WTC11 (cell line): ENCODE measurements around the gene DNAJC17. TPM values are rescaled to one million over a fixed set of nuclear protein-coding genes. Genes with fewer than 3 reads are reported as not detected.

Experiments
- ATAC-seq: fragments of 200-7000 bp; cut with Tn5 transposase; 2 replicates; pipeline ENCODE4 v1.10.0; 2021; ENCODE audit warnings: mild to moderate bottlenecking, moderate library complexity
- CTCF ChIA-PET: fragments of 300-600 bp; sonication (Branson Sonifier 250); formaldehyde crosslinking; loops from one replicate; lab custom pipeline; 2021; ENCODE audit warnings: antibody characterized with exemption; lab: Charles Lee
- POLR2A ChIA-PET: fragments of 350-600 bp; sonication (Branson Sonifier 250); formaldehyde crosslinking; loops from one replicate; lab custom pipeline; 2021; ENCODE audit warnings: antibody characterized with exemption; lab: Charles Lee
- DNase-seq: peaks from one replicate; pipeline ENCODE4 v3.0.0; 2021; ENCODE audit warnings: low spot score
- H3K27ac Mint-ChIP-seq: 2 replicates; pipeline ENCODE4 v1.8.0; 2021; ENCODE audit warnings: mixed read lengths
- H3K27me3 Mint-ChIP-seq: 2 replicates; pipeline ENCODE4 v1.8.0; 2021; ENCODE audit warnings: low read depth, mild to moderate bottlenecking, moderate library complexity, mixed read lengths
- H3K36me3 Mint-ChIP-seq: 2 replicates; pipeline ENCODE4 v1.8.0; 2021; ENCODE audit warnings: mixed read lengths
- H3K4me1 Mint-ChIP-seq: 2 replicates; pipeline ENCODE4 v1.8.0; 2022; ENCODE audit warnings: mixed read lengths
- H3K4me3 Mint-ChIP-seq: 2 replicates; pipeline ENCODE4 v1.8.0; 2021; ENCODE audit warnings: mild to moderate bottlenecking, moderate library complexity, mixed read lengths
- H3K9me3 Mint-ChIP-seq: 2 replicates; pipeline ENCODE4 v1.8.0; 2021; ENCODE audit warnings: mixed read lengths
- ARID4B ChIP-seq: sonication (generic); formaldehyde crosslinking; IDR thresholded peaks from 2 replicates; pipeline ENCODE4 v1.8.0; 2023; ENCODE audit warnings: missing genetic modification reagents, mild to moderate bottlenecking, borderline replicate concordance
- ATF2 ChIP-seq: sonication (generic); formaldehyde crosslinking; IDR thresholded peaks from 2 replicates; pipeline ENCODE4 v1.8.1; 2022; ENCODE audit warnings: low read depth, missing genetic modification reagents, borderline replicate concordance
- CBFB ChIP-seq: sonication (generic); formaldehyde crosslinking; IDR thresholded peaks from 2 replicates; pipeline ENCODE4 v1.8.1; 2022; ENCODE audit warnings: mild to moderate bottlenecking, low read depth, missing genetic modification reagents
- CREM ChIP-seq: sonication (generic); formaldehyde crosslinking; IDR thresholded peaks from 2 replicates; pipeline ENCODE4 v1.8.1; 2022; ENCODE audit warnings: mild to moderate bottlenecking, missing genetic modification reagents, moderate library complexity
- E2F4 ChIP-seq: sonication (generic); formaldehyde crosslinking; IDR thresholded peaks from 2 replicates; pipeline ENCODE4 v1.8.1; 2022; ENCODE audit warnings: low read depth, mild to moderate bottlenecking, moderate library complexity, missing genetic modification reagents, borderline replicate concordance
- E2F5 ChIP-seq: sonication (generic); formaldehyde crosslinking; IDR thresholded peaks from 2 replicates; pipeline ENCODE4 v1.8.1; 2022; ENCODE audit warnings: mild to moderate bottlenecking, moderate library complexity, missing genetic modification reagents
- FOXP4 ChIP-seq: sonication (generic); formaldehyde crosslinking; IDR thresholded peaks from 2 replicates; pipeline ENCODE4 v1.8.0; 2022; ENCODE audit warnings: mild to moderate bottlenecking, missing genetic modification reagents
- MXD4 ChIP-seq: fragments of 250-450 bp; sonication (Bioruptor Pico); IDR thresholded peaks from 2 replicates; pipeline ENCODE4 v1.8.0; 2021; ENCODE audit warnings: mild to moderate bottlenecking, moderate library complexity, borderline replicate concordance
- NFE2L1 ChIP-seq: sonication (generic); formaldehyde crosslinking; IDR thresholded peaks from 2 replicates; pipeline ENCODE4 v1.8.1; 2023; ENCODE audit warnings: missing genetic modification reagents
- NR1H2 ChIP-seq: sonication (generic); formaldehyde crosslinking; IDR thresholded peaks from 2 replicates; pipeline ENCODE4 v1.9.0; 2021; ENCODE audit warnings: mild to moderate bottlenecking, moderate library complexity, missing genetic modification reagents
- NR2C2 ChIP-seq: sonication (generic); formaldehyde crosslinking; IDR thresholded peaks from 2 replicates; pipeline ENCODE4 v1.8.0; 2022; ENCODE audit warnings: mild to moderate bottlenecking, missing genetic modification reagents
- OVOL2 ChIP-seq: fragments of 250-450 bp; sonication (Bioruptor Pico); IDR thresholded peaks from 2 replicates; pipeline ENCODE4 v1.9.0; 2021; ENCODE audit warnings: mild to moderate bottlenecking, borderline replicate concordance
- PRRX2 ChIP-seq: fragments of 250-450 bp; sonication (Bioruptor Pico); IDR thresholded peaks from 2 replicates; pipeline ENCODE4 v1.8.0; 2021; ENCODE audit warnings: mild to moderate bottlenecking
- RELA ChIP-seq: sonication (generic); formaldehyde crosslinking; IDR thresholded peaks from 2 replicates; pipeline ENCODE4 v1.8.1; 2022; ENCODE audit warnings: missing genetic modification reagents, mild to moderate bottlenecking, borderline replicate concordance
- SOX15 ChIP-seq: fragments of 250-450 bp; sonication (Bioruptor Pico); IDR thresholded peaks from 2 replicates; pipeline ENCODE4 v1.9.0; 2021; ENCODE audit warnings: mild to moderate bottlenecking
- TCF7 ChIP-seq: sonication (generic); formaldehyde crosslinking; IDR thresholded peaks from 2 replicates; pipeline ENCODE4 v1.8.0; 2022; ENCODE audit warnings: mild to moderate bottlenecking, low read depth, missing genetic modification reagents, moderate library complexity
- ZMAT4 ChIP-seq: fragments of 250-450 bp; sonication (Bioruptor Pico); IDR thresholded peaks from 2 replicates; pipeline ENCODE4 v1.9.0; 2021; ENCODE audit warnings: mild to moderate bottlenecking
- ZNF263 ChIP-seq: sonication (generic); formaldehyde crosslinking; IDR thresholded peaks from 2 replicates; pipeline ENCODE4 v1.8.1; 2022; ENCODE audit warnings: low read depth, mild to moderate bottlenecking, moderate library complexity, missing genetic modification reagents
- ZNF317 ChIP-seq: sonication (generic); formaldehyde crosslinking; IDR thresholded peaks from 2 replicates; pipeline ENCODE4 v1.8.1; 2023; ENCODE audit warnings: low read depth, mild to moderate bottlenecking, moderate library complexity, missing genetic modification reagents, borderline replicate concordance
- ZNF416 ChIP-seq: fragments of 250-450 bp; sonication (Bioruptor Pico); IDR thresholded peaks from 2 replicates; pipeline ENCODE4 v1.9.0; 2021; ENCODE audit warnings: mild to moderate bottlenecking, inconsistent platforms
- ZNF425 ChIP-seq: fragments of 250-450 bp; sonication (Bioruptor Pico); conservative IDR thresholded peaks from 2 replicates; pipeline ENCODE4 v1.9.0; 2021; ENCODE audit warnings: mild to moderate bottlenecking
- total RNA-seq: library from RNA; stranded (reverse); gene quantifications from 3 replicates; pipeline ENCODE4 v1.2.3, GENCODE V29; 2021

Gene DNAJC17
- total RNA-seq, 1 experiment from 2014 or later = 49.8 TPM

- H3K9me3 Mint-ChIP-seq = no peaks in the 10 kb centered on the region
- no peak for TF ChIP-seq TCF7 (CRISPR knock-in tag)
- TF ChIP-seq CREM (CRISPR knock-in tag) = no peak
- TF ChIP-seq ZNF425 (CRISPR knock-in tag) = no peak
- no peak for TF ChIP-seq MXD4 (CRISPR knock-in tag)
- TF ChIP-seq CBFB (CRISPR knock-in tag) = no peak
- no peak for TF ChIP-seq ZMAT4 (CRISPR knock-in tag)
- no peak for TF ChIP-seq ZNF263 (CRISPR knock-in tag)
- TF ChIP-seq FOXP4 = no peak
- no peak for TF ChIP-seq E2F4 (CRISPR knock-in tag)
- no peak for TF ChIP-seq ZNF317 (CRISPR knock-in tag)
- TF ChIP-seq E2F5 = no peak
- TF ChIP-seq ATF2 = no peak
- no peak for TF ChIP-seq OVOL2
- TF ChIP-seq NFE2L1 (CRISPR knock-in tag) = no peak
- ATAC-seq (no peak), DNase-seq (no peak)
- H3K4me3 Mint-ChIP-seq = no peak overlapping the region
- ChIA-PET POLR2A (interaction anchor here (1.2 kb wide), 1 partner anchor 77 kb away, joined by 4 read pairs; the partner anchor contains the start of gene RAD51), CTCF (interaction anchor here (1.1 to 1.6 kb wide), 2 partner anchors 10 to 102 kb away, joined by 3 to 4 read pairs; partner anchors contain the start of gene RHOV)
- H3K27ac Mint-ChIP-seq = no peak overlapping the region
- H3K4me1 Mint-ChIP-seq = peaks cover 5% of the 10 kb centered on the region
- H3K27me3 Mint-ChIP-seq = no peaks in the 10 kb centered on the region
- peaks cover 16% of the 10 kb centered on the region for H3K36me3 Mint-ChIP-seq
These were observed 35.3 kb downstream of the DNAJC17 start for GRCh38 chr15:40772014-40772413.

GRCh38 chr15:40771242-40771641 is 36.0 kb downstream of the DNAJC17 start:
- DNase-seq (no peak), ATAC-seq (no peak)
- Mint-ChIP-seq H3K27me3 (no peaks in the 10 kb centered on the region), H3K4me1 (peaks cover 12% of the 10 kb centered on the region), H3K36me3 (peaks cover 9% of the 10 kb centered on the region), H3K4me3 (no peak overlapping the region), H3K27ac (no peak overlapping the region), H3K9me3 (no peaks in the 10 kb centered on the region)
- CTCF ChIA-PET = interaction anchor here (0.9 to 1.6 kb wide), 2 partner anchors 11 to 22 kb away, joined by 3 to 4 read pairs; no protein-coding TSS in a partner anchor
- POLR2A ChIA-PET = interaction anchor here (1.2 kb wide), 1 partner anchor 76 kb away, joined by 4 read pairs; the partner anchor contains the start of gene RAD51
- TF ChIP-seq RELA (CRISPR knock-in tag) (no peak), PRRX2 (no peak), NR1H2 (CRISPR knock-in tag) (no peak), NR2C2 (no peak), ARID4B (CRISPR knock-in tag) (no peak), ZNF416 (CRISPR knock-in tag) (no peak), SOX15 (CRISPR knock-in tag) (no peak), OVOL2 (no peak)
